Stimulated activated CD8-positive, alpha-beta memory T cell treated with anti-CD3 and anti-CD28 coated beads, Interleukin-12 subunit alpha, Interleukin-12 subunit beta, amount 100 ng/mL, for 24 hours (primary cell): ENCODE results near the gene PHACTR4.
"Not testable (repeated sequence)": the region's sequence is repeated elsewhere in the genome, so short reads cannot be mapped to it uniquely, and the experiment has no call there.

Experiments
- DNase-seq: peaks from one replicate; pipeline ENCODE4 v3.0.0-alpha.2; 2020; ENCODE audit errors: extremely low read depth

Gene PHACTR4

GRCh38 chr1:28370239-28371009 is 884 bp downstream of the PHACTR4 start:
- DNase-seq = no peak

- no peak for DNase-seq
Observed at GRCh38 chr1:28371010-28371377, 1.5 kb downstream of the PHACTR4 start.

GRCh38 chr1:28373450-28373849 is 3.9 kb downstream of the PHACTR4 start:
- DNase-seq = not testable (repeated sequence)

- DNase-seq = no peak
Observed at GRCh38 chr1:28374297-28374696, 4.8 kb downstream of the PHACTR4 start.

- DNase-seq = not testable (repeated sequence)
Observed at GRCh38 chr1:28375598-28375997, 6.1 kb downstream of the PHACTR4 start.

GRCh38 chr1:28376195-28376594 is 6.7 kb downstream of the PHACTR4 start:
- DNase-seq = not testable (repeated sequence)

GRCh38 chr1:28378906-28379305 is 9.4 kb downstream of the PHACTR4 start:
- DNase-seq = no peak

GRCh38 chr1:28380394-28380793 is 10.9 kb downstream of the PHACTR4 start:
- DNase-seq = no peak

GRCh38 chr1:28383785-28384184 is 14.2 kb downstream of the PHACTR4 start:
- not testable (repeated sequence) for DNase-seq

GRCh38 chr1:28392027-28392652 is 22.6 kb downstream of the PHACTR4 start:
- DNase-seq = no peak

GRCh38 chr1:28394136-28394535 is 24.6 kb downstream of the PHACTR4 start:
- no peak for DNase-seq

GRCh38 chr1:28395181-28395580 is 25.6 kb downstream of the PHACTR4 start:
- no peak for DNase-seq

- no peak for DNase-seq
Observed at GRCh38 chr1:28401760-28402159, 32.2 kb downstream of the PHACTR4 start.

- no peak for DNase-seq
Observed at GRCh38 chr1:28409090-28409489, 39.5 kb downstream of the PHACTR4 start.

GRCh38 chr1:28411656-28412055 is 42.1 kb downstream of the PHACTR4 start:
- no peak for DNase-seq

- no peak for DNase-seq
Observed at GRCh38 chr1:28412731-28413130, 43.2 kb downstream of the PHACTR4 start.

GRCh38 chr1:28416509-28417194 is 47.1 kb downstream of the PHACTR4 start:
- DNase-seq = no peak

- no peak for DNase-seq
Observed at GRCh38 chr1:28417441-28417922, 47.9 kb downstream of the PHACTR4 start.

GRCh38 chr1:28417926-28418637 is 48.5 kb downstream of the PHACTR4 start:
- DNase-seq = no peak

- no peak for DNase-seq
Observed at GRCh38 chr1:28421744-28422143, 52.2 kb downstream of the PHACTR4 start.

GRCh38 chr1:28426831-28427230 is 57.3 kb downstream of the PHACTR4 start:
- no peak for DNase-seq

- DNase-seq = no peak
Observed at GRCh38 chr1:28428012-28428411, 58.5 kb downstream of the PHACTR4 start.
